Neural crest cell (in vitro differentiated cells): Measurements from ENCODE around the gene KIF5A. TPM values are rescaled to one million over a fixed set of nuclear protein-coding genes. Genes with fewer than 3 reads are reported as not detected.
A peak's percentile ranks its signal among the peaks of the same experiment; 100 is the strongest.

ENCODE experiments used
- DNase-seq: peaks from one replicate; pipeline ENCODE4 v3.0.0; 2021; ENCODE audit warnings: low read depth, mixed read lengths, low spot score
- H3K27ac Mint-ChIP-seq: one replicate; pipeline ENCODE4 v1.8.0; 2021; ENCODE audit warnings: mild to moderate bottlenecking, mixed read lengths; ENCODE audit not compliant: unreplicated experiment
- H3K27me3 Mint-ChIP-seq: 2 replicates; pipeline ENCODE4 v1.8.0; 2021; ENCODE audit warnings: low read depth, mild to moderate bottlenecking, mixed read lengths
- H3K36me3 Mint-ChIP-seq: 2 replicates; pipeline ENCODE4 v1.8.0; 2021; ENCODE audit warnings: low read depth, mild to moderate bottlenecking, mixed read lengths
- H3K4me1 Mint-ChIP-seq: 2 replicates; pipeline ENCODE4 v1.8.0; 2021; ENCODE audit warnings: mixed read lengths
- H3K4me3 Mint-ChIP-seq: one replicate; pipeline ENCODE4 v1.8.0; 2021; ENCODE audit warnings: mild to moderate bottlenecking, mixed read lengths
- H3K9me3 Mint-ChIP-seq: 2 replicates; pipeline ENCODE4 v1.8.0; 2021; ENCODE audit warnings: mixed read lengths
- CTCF ChIP-seq: fragments of 200-600 bp; sonication (generic); conservative IDR thresholded peaks from 2 replicates; pipeline ENCODE4 v1.5.0; 2021; ENCODE audit warnings: antibody characterized with exemption, mild to moderate bottlenecking
- total RNA-seq: library from RNA; stranded (reverse); gene quantifications from 2 replicates; pipeline ENCODE4 v1.2.1, GENCODE V29; 2021

Gene KIF5A
- total RNA-seq, 1 donor from 2014 or later = 20.8 TPM

- TF ChIP-seq CTCF = no peak
- DNase-seq = no peak
- Mint-ChIP-seq H3K27ac (no peak overlapping the region), H3K4me3 (peak overlapping the region; percentile 44), H3K27me3 (peaks cover 73% of the 10 kb centered on the region), H3K36me3 (peaks cover 11% of the 10 kb centered on the region), H3K4me1 (peaks cover 20% of the 10 kb centered on the region), H3K9me3 (no peaks in the 10 kb centered on the region)
Measured at GRCh38 chr12:57623811-57624390, 74.1 kb downstream of the KIF5A start.

GRCh38 chr12:57624441-57625220 is 74.8 kb downstream of the KIF5A start:
- Mint-ChIP-seq H3K9me3 (no peaks in the 10 kb centered on the region), H3K4me1 (peaks cover 20% of the 10 kb centered on the region), H3K27ac (no peak overlapping the region), H3K4me3 (peak overlapping the region; percentile 44), H3K36me3 (peaks cover 7% of the 10 kb centered on the region), H3K27me3 (peaks cover 66% of the 10 kb centered on the region)
- no peak for TF ChIP-seq CTCF
- DNase-seq = no peak

GRCh38 chr12:57625261-57626032 is 75.6 kb downstream of the KIF5A start:
- Mint-ChIP-seq H3K27ac (no peak overlapping the region), H3K4me1 (peaks cover 24% of the 10 kb centered on the region), H3K4me3 (no peak overlapping the region), H3K27me3 (peaks cover 64% of the 10 kb centered on the region), H3K36me3 (peaks cover 7% of the 10 kb centered on the region), H3K9me3 (no peaks in the 10 kb centered on the region)
- TF ChIP-seq CTCF = no peak
- DNase-seq = no peak

GRCh38 chr12:57626111-57626920 is 76.5 kb downstream of the KIF5A start:
- H3K9me3 Mint-ChIP-seq = no peaks in the 10 kb centered on the region
- H3K36me3 Mint-ChIP-seq = peaks cover 7% of the 10 kb centered on the region
- no peak overlapping the region for H3K27ac Mint-ChIP-seq
- H3K27me3 Mint-ChIP-seq = peaks cover 64% of the 10 kb centered on the region
- no peak for TF ChIP-seq CTCF
- H3K4me3 Mint-ChIP-seq = no peak overlapping the region
- peaks cover 24% of the 10 kb centered on the region for H3K4me1 Mint-ChIP-seq
- DNase-seq = no peak

- Mint-ChIP-seq H3K4me3 (no peak overlapping the region), H3K4me1 (peaks cover 23% of the 10 kb centered on the region), H3K36me3 (peaks cover 5% of the 10 kb centered on the region), H3K27ac (no peak overlapping the region), H3K27me3 (peaks cover 63% of the 10 kb centered on the region), H3K9me3 (no peaks in the 10 kb centered on the region)
- no peak for TF ChIP-seq CTCF
- no peak for DNase-seq
Measured at GRCh38 chr12:57626921-57627445, 77.1 kb downstream of the KIF5A start.
